NCI-H1930 (cell line): ENCODE results near the gene SLC36A1.

ENCODE experiments used
- DNase-seq, 2 experiments: peaks; one replicate each; lab custom pipeline; 2025; lab: John Stamatoyannopoulos, UW

The SLC36A1 gene

DNA sequence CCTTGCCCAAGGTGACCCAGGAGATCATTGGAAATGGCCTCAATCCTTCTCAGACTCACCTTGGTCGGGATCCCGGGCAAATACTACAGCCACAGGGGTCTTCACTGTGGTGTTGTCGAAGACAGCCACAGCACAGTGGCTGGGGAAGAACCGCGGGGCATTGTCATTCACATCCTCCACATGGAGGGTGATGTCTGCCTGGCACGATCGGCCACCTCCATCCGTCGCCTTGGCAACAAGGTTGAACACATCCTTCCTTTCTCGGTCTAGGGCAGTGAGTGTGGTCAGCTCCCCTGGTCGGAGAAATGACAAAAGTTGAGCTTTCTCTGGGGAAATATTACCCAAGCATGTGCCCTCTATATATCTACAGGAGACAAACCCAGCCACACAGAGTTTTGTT, 86.9 kb downstream of the SLC36A1 start:
- DNase-seq, result no peak

DNA sequence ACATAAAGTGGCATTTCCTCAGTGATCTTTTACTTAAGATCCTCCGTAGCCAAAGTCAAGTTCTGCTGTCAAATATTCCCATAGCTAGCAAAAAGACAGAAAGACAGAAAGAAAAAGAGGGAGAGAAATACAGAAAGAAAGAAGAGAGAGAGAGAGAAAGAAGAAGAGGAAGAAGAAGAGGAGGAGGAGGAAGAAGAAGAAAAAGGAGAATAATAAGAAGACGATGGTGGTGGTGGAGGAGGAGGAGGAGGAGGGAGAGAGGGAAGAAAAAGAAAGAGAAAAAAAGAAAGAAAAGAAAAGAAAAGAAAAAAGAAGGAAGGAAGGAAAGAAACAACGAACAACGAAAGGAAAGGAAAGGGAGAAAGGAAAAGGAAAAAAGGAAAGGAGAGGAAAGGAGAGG, 89.6 kb downstream of the SLC36A1 start:
- no peak for DNase-seq

DNA sequence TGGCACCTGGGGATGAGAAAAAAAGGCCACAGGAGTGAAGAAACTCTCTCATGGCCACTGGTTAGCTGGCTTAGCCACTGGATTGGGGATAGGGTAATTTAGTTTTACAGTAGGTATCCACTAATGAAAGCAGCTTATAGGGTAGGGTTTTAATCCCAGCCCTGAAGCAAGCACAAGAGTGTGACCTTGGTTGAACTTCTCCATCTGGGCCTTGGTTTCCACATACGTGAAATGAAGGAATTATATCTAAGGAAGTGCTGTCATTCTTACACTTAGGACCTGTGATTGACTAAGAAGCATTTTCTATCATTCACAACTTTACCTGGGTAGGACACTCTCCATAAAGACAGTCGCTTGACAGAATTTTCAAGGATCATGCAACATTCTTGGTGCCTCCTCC, 94.2 kb downstream of the SLC36A1 start:
- no peak for DNase-seq
